Measurements from ENCODE around the gene HSPB7. TPM values are rescaled to one million over a fixed set of nuclear protein-coding genes. Genes with fewer than 3 reads are reported as not detected.

HSPB7 gene
- total and polyA plus RNA-seq, 10 donors = 0.60 to 8.1 (median 2.4) TPM

- peak; percentile 87 for DNase-seq
- intact Hi-C loops (cut with DNase I; ENCODE audit: low total_unique reads) = no loop called here
- peak in 1 of 3 donors; percentile 38 for TF ChIP-seq POLR2A (IDR thresholded peaks at IDR 0.05)
- TF ChIP-seq CTCF (IDR thresholded peaks at IDR 0.05 in 8 of 11, conservative IDR thresholded peaks at IDR 0.05 in 3 of 11) = no peak
- TF ChIP-seq POLR2AphosphoS5 (IDR thresholded peaks at IDR 0.05) = peak in 2 of 3 donors; percentile 45 to 74
- H3K27me3 ChIP-seq (replicated peaks in 1 of 7) = no peaks in the 10 kb centered on the region
- H3K4me3 ChIP-seq = peak overlapping the region in 2 of 8 donors; percentile 7 to 35
- WGBS, 5 donors = 36 to 39% (median 39%) methylated on average over 18 of the region's 18 CpGs
- no peaks in the 10 kb centered on the region for H3K9me3 ChIP-seq
- H3K27ac ChIP-seq = peak overlapping the region; percentile 14 to 84 (median 76)
- peaks cover 53 to 76% (median 70%) of the 10 kb centered on the region in 6 donors for H3K4me1 ChIP-seq
- H3K36me3 ChIP-seq = peaks cover 0 to 42% (median 15%) of the 10 kb centered on the region in 6 donors
These were observed 51.5 kb downstream of the HSPB7 start for GRCh38 chr1:15966081-15966955.

- peak overlapping the region in 2 of 8 donors; percentile 7 to 35 for H3K4me3 ChIP-seq
- peak overlapping the region; percentile 14 to 84 (median 76) for H3K27ac ChIP-seq
- TF ChIP-seq POLR2AphosphoS5 (IDR thresholded peaks at IDR 0.05) (no peak), CTCF (IDR thresholded peaks at IDR 0.05 in 8 of 11, conservative IDR thresholded peaks at IDR 0.05 in 3 of 11) (no peak), POLR2A (IDR thresholded peaks at IDR 0.05) (no peak)
- no peaks in the 10 kb centered on the region for H3K27me3 ChIP-seq (replicated peaks in 1 of 7)
- intact Hi-C loops (cut with DNase I; ENCODE audit: low total_unique reads) = no loop called here
- no peaks in the 10 kb centered on the region for H3K9me3 ChIP-seq
- peaks cover 53 to 85% (median 75%) of the 10 kb centered on the region in 6 donors for H3K4me1 ChIP-seq
- 43 to 50% (median 47%) methylated on average over 7 of the region's 7 CpGs for WGBS, 5 donors
- DNase-seq = no peak
- H3K36me3 ChIP-seq = peaks cover 0 to 34% (median 15%) of the 10 kb centered on the region in 6 donors
These were observed 52.5 kb downstream of the HSPB7 start for GRCh38 chr1:15965228-15965767.

Small RNAs within 50 kb of the gene (small RNA-seq; reads per million reads assigned to genes)
- gene AL355994.1 = 0 reads per million in 4 donors
- 0 reads per million in 4 donors for gene AL355994.5

Other genes starting within 250 kb of the HSPB7 start
- 1 to 10 TPM in 6 of 7 donors, under 1 TPM in 1; 0.67 to 2.6 (median 1.2) TPM for gene UQCRHL, start 210.4 kb downstream of the HSPB7 start, total RNA-seq
- 1 to 10 TPM; 1.9 to 2.6 (median 2.4) TPM for gene UQCRHL, start 210.4 kb downstream of the HSPB7 start, polyA plus RNA-seq
- gene SPEN, start 170.3 kb downstream of the HSPB7 start, total RNA-seq = 10 to 100 TPM; 54.1 to 75.9 (median 63.0) TPM
- 10 to 100 TPM in 1 of 3 donors, 1 to 10 TPM in 2; 8.0 to 14.1 (median 9.3) TPM for gene SPEN, start 170.3 kb downstream of the HSPB7 start, polyA plus RNA-seq
- 10 to 100 TPM; 36.8 to 73.4 (median 52.1) TPM for gene ZBTB17, start 41.9 kb downstream of the HSPB7 start, total RNA-seq
- 100 to 1,000 TPM in 2 of 3 donors, 10 to 100 TPM in 1; 46.5 to 139 (median 111) TPM for gene ZBTB17, start 41.9 kb downstream of the HSPB7 start, polyA plus RNA-seq
- gene SRARP, start 13.8 kb downstream of the HSPB7 start, total RNA-seq = not detected
- not detected for gene SRARP, start 13.8 kb downstream of the HSPB7 start, polyA plus RNA-seq
- gene CLCNKA, start 4.0 kb upstream of the HSPB7 start, total RNA-seq = under 1 TPM in 3 of 7 donors, not detected in 4; 0.22 to 0.46 (median 0.37) TPM
- under 1 TPM; 0.19 to 0.50 (median 0.20) TPM for gene CLCNKA, start 4.0 kb upstream of the HSPB7 start, polyA plus RNA-seq
- under 1 TPM in 1 of 7 donors, not detected in 6; 0.13 TPM for gene CLCNKB, start 25.7 kb upstream of the HSPB7 start, total RNA-seq
- gene CLCNKB, start 25.7 kb upstream of the HSPB7 start, polyA plus RNA-seq = under 1 TPM; 0.04 to 0.10 (median 0.06) TPM
- gene FAM131C, start 55.6 kb upstream of the HSPB7 start, total RNA-seq = under 1 TPM in 1 of 7 donors, not detected in 6; 0.47 TPM
- gene FAM131C, start 55.6 kb upstream of the HSPB7 start, polyA plus RNA-seq = under 1 TPM in 1 of 3 donors, not detected in 2; 0.11 TPM
- gene EPHA2, start 138.0 kb upstream of the HSPB7 start, total RNA-seq = 10 to 100 TPM; 10.6 to 35.7 (median 17.1) TPM
- gene EPHA2, start 138.0 kb upstream of the HSPB7 start, polyA plus RNA-seq = 1 to 10 TPM; 2.0 to 7.4 (median 2.6) TPM
- 10 to 100 TPM in 1 of 7 donors, 1 to 10 TPM in 6; 3.5 to 12.9 (median 8.0) TPM for gene ARHGEF19, start 194.6 kb upstream of the HSPB7 start, total RNA-seq
- 1 to 10 TPM; 4.8 to 7.7 (median 6.4) TPM for gene ARHGEF19, start 194.6 kb upstream of the HSPB7 start, polyA plus RNA-seq
- gene CPLANE2, start 219.1 kb upstream of the HSPB7 start, total RNA-seq = 1 to 10 TPM; 4.0 to 7.6 (median 5.3) TPM
- gene CPLANE2, start 219.1 kb upstream of the HSPB7 start, polyA plus RNA-seq = 1 to 10 TPM; 2.1 to 6.1 (median 2.2) TPM

All from spleen (tissue), 11 donors.